ENCODE results near the gene PTH2R. TPM values are rescaled to one million over a fixed set of nuclear protein-coding genes. Genes with fewer than 3 reads are reported as not detected.
"Not testable (repeated sequence)": the region's sequence is repeated elsewhere in the genome, so short reads cannot be mapped to it uniquely, and the experiment has no call there.

PTH2R gene, protein sequence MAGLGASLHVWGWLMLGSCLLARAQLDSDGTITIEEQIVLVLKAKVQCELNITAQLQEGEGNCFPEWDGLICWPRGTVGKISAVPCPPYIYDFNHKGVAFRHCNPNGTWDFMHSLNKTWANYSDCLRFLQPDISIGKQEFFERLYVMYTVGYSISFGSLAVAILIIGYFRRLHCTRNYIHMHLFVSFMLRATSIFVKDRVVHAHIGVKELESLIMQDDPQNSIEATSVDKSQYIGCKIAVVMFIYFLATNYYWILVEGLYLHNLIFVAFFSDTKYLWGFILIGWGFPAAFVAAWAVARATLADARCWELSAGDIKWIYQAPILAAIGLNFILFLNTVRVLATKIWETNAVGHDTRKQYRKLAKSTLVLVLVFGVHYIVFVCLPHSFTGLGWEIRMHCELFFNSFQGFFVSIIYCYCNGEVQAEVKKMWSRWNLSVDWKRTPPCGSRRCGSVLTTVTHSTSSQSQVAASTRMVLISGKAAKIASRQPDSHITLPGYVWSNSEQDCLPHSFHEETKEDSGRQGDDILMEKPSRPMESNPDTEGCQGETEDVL
- total RNA-seq: not detected

DNA sequence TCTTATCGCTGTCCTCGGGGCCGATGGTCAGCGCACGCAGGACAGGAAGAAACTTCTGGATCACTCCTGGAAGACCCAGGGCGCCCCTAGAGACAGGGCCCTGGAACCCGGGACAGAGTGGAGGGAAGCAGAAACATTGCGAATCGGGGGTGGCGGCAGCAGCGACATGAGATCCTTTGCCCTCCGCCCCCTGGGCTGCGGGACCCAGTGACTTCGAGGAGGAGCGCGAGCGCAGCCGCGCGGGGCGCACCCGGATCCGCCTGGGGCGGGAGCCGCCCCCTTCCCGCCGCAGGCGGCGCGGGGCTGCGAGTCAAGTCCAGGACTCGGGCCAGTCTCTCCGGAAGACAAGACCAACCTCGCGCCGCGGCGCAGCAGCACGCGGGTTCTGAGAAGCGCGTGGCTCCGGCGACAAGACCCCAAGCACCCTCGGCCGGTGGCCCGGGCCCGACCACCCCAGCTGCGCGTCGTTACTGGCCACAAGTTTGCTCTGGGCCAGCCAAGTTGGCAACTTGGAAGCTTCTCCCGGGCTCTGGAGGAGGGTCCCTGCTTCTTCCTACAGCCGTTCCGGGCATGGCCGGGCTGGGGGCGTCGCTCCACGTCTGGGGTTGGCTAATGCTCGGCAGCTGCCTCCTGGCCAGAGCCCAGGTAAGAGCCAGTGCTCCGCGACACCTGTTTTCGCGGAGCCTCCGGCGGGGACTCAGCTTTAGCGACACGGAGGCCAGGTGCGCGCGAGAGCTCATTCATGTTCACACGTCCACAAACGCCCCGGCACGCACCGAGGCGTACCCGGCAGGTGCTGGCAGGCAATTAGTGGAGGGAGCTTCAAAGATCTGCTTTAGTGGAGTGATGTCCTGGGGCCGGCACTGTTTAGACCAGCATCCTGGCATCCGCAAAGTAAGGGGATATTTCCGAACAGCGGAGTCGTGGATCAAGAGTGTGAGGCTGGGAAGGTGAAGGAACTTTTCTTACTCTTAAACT lies at the start of gene PTH2R:
TSS of gene PTH2R (plus strand) at position 319 of the 978 bp plus-strand sequence. CDS start at position 571, 252 bp downstream.
- peak; percentile 17 for ATAC-seq

DNA sequence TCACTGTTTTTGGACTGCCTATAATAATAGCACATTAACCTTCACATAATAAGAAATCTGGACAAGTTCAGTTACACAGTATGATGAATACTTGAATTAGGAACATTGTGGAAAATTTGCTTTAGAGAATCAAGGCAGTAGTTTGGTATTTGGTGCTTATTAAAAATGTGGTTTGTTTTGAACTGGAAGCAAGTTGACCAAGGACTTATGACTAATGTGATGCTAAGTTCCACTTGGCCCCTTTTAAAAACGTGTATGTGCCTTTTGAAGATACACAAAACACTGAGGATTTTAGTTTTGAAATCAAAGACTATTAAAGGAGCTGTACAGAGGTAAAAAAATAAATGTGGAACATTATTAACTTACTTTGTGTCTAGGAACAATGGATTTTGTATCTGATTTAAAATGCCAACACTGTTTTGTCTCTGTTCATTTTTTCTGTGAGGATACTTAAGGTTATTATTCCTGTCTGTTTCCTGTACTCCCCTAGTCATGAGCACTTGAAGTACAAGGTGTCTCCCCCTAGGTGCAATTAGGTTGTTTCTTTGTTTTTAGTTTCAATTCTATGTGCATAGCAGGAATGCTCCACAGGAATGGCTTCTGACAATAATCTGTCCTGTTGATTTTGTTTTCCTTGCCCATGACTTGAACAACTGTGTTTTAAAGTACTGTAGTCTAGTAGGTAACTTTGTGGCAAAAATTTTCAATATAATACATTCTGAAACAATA lies 49.6 kb upstream of the PTH2R start:
- no peak for ATAC-seq

DNA sequence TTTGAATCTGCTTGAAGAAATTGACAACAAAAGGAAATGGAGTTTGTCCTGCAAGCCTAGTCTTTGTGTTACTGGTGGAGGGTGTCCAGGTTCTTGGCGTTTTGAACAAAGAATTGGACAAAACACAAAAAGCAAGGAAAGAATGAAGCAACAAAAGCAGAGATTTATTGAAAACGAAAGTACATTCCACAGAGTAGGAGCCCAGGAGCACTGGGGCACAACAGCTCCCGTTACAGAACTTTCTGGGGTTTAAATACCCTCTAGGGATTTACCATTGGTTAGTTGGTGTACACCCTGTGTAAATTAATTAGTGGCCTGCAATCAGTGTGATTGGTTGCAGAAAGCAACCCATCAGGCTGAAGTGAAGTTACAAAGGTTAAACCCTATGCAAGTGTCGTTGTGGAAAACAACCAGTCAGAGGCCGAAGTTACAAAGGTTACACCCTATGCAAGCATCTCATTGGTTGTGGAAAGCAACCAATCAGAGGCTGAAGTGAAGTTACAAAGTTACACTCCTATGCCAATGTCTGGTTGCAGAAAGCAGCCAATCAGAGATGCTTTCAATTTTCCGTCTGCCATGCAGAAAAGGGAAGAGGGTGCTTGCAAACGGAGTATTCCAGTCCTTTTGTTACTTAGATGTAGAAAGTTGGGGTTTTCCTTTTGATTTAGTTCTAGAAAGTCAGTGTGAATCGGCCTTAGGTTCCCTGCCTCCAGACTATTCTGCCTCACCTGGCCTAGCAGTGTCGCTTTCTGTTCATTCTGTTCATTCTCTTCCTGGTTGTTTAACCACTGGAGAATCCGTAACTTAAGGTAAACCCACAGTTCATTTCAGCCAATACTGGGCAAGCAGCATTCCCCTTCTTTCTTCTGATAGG lies 47.6 kb upstream of the PTH2R start:
- ATAC-seq: no peak

DNA sequence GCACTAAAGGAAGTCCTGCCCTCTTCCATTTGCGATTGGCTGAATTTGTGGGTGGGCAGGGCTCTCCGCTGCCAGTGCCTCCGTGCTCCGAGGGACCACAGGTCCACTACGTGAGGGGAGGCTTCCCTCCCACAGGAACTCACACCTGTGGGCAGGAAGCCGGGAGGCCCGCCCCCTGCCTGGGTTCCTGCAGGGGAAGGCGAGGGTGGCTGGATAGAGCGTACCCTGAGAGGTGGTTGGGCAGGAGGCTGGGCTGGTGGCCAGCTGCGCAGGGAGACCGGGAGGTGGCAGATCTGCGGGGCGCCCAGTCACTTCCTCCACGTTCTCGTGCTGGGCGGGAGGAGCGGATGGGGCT lies 47.0 kb upstream of the PTH2R start:
- ATAC-seq: peak; percentile 33

DNA sequence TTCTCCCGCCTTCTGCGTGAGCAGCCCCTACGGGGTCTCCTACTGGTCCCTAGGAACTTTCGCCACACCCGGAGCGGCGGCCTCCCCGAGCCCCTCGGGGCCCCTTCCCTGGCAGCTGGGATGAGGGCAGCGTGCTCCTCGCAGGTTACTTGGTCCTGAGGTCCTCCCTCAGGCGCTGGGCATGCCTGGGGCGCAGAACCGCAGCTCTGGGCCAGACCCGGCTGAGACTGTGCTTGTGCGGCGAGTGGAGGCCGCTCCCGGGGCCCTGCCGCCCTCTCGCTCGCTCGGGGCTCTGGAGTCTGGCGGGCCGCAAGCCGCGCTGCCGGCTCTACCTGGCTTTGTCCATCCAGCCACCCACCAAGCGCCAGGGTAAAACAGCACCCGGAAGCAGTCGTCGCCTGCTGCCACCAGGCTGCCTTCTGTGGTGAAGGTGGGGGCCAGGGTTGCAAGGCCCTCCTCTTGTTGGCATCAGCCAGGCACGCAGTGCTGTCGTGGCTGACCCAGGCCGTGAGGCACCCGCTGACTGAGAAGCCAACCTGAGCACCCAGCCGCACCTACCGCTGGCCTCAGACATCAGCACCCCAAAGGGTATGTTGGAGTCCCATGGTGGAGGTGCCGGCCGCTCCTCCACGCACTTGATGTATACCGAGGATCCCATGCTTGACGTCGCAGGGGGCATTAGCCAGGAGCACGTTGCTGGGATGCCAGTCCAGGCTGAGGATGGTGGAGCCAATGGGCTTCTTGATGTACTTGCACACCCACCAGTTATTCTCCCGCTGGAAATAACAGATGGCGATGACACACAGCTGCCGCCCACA lies 46.1 kb upstream of the PTH2R start:
- peak; percentile 26 for ATAC-seq

DNA sequence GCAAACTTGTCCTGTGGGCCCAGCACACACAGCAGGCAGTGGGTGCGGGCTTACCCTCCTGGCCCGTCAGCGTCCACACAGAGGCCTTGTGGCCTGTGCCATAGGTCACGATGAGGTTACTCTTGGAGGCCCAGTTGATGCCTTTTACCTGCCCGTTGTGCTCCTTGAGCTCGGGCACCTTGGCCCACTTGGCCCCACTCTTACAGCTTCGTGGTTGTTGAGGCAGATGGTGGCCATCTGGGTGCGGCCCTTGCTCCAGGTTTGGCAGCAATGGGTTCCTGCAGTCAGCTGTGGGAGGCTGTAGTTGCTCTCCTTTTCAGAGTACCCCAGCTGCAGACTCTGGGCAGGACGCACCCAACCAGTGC lies 45.5 kb upstream of the PTH2R start:
- ATAC-seq: no peak

DNA sequence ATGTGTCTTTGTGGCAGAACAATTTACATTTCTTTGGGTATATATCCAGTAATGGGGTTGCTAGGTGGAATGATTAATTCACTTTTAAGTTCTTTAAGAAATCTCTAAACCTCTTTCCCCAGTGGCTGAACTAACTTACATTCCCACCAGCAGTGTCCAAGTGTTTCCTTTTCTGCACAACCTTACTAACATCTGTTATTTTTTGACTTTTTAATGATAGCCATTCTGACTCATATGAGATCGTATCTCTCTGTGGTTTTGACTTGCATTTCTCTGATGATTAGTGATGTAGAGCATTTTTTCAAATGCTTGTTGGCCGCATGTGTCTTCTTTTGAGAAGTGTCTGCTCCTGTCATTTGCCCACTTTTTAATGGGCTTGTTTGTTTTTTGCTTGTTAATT lies 43.1 kb upstream of the PTH2R start:
- no peak for ATAC-seq

DNA sequence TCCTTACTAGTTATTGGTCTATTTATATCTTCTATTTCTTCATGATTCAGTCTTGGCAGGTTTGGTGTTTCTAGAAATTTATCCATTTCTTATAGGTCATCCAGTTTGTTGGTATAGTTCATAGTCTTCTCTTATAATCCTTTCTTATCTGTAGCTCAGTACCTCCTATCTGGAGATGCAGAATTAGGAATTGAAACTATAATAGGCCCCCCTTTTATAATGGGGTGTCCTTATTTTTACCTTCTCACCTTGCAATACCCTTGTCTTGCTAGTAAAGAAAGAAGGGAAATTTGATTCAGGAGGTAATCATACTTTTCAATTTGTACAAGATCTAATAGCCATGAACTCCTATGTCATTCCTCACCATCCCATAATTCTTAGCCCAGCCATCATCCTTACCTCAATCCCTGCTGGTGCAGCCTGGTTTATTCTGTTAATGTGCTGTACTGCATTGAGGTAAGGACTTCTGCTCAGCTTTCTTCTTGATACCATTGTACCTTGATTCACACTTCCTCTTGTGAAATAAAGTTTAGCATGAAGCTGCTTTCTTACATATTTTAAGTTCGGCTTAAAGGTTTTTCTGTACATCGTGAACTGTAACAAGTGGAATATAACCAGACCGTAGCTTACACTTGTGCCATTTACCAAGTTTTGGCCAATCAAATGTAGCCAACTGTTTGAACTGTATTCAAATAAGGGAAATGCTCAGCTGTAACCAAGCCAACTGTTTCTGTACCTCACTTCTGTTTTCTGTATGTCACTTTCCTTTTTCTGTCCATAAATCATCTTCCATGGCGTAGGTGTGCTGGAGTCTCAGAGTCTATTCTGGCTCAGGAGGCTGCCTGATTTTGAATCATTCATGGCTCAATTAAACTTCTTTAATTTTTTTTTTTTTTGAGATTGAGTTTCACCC lies 40.1 kb upstream of the PTH2R start:
- no peak for ATAC-seq

DNA sequence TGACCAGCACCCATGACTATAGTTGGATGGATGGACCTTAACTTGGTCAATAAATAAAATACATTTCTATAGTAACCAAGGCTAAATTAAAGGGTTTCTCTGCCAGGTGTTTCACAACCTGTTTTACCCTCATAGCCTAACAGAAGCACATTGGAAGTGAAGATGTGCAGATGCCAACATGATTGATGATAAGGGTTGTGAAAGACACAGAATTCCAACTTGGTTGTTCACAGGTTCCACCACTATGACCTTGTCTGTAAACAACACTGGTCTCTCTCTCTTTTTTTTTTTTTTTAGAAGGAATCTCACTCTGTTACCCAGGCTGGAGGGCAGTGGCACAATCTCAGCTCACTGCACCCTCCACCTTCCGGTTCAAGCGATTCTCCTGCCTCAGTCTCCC lies 37.5 kb upstream of the PTH2R start:
- no peak for ATAC-seq

DNA sequence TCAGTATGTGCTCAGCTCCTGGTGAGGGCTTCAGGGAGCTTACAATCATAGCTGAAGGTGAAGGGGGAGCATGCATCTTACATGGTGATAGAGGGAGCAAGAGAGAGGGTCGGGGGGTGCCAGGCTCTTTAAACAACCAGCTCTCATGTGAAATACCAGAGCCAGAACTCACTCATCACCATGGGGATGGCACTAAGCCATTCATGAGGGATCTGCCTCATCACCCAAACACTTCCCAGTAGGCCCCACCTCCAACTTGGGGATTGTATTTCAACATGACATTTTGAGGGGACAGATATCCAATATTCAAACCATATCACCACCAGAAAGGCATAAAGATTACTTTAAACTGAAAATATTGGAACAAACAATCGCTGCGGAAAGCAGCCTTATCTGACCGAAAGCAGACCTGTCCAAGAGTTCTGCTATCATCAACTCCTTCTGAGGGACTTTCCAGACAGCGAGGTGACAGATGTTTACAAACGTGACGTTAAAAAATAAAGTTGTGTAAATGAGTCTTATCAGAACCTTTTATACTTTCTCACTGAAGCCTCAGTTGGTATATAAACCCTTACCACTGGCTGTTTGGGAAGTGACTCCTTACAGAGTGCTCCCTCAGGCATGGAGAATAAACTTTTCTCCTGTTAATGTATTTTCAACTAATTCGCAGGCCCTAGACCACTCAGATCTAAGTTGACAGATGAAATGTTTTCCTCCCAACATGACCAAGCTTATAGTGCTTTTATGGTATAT lies 35.5 kb upstream of the PTH2R start:
- ATAC-seq: no peak

DNA sequence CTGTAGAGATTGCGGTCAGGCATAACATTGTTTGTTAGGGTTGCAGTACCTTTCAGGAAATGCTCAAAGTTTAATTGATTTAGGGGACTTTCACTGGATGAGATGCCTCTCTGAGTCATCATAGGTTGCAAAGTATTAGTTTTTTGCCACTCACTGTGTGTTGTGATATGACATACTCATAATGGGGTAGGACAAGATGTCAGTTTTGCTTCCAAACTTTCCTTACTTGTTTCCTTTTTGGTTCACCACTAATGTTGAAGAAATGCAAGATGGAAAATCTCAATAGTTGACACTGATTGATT lies 35.0 kb upstream of the PTH2R start:
- ATAC-seq: no peak

DNA sequence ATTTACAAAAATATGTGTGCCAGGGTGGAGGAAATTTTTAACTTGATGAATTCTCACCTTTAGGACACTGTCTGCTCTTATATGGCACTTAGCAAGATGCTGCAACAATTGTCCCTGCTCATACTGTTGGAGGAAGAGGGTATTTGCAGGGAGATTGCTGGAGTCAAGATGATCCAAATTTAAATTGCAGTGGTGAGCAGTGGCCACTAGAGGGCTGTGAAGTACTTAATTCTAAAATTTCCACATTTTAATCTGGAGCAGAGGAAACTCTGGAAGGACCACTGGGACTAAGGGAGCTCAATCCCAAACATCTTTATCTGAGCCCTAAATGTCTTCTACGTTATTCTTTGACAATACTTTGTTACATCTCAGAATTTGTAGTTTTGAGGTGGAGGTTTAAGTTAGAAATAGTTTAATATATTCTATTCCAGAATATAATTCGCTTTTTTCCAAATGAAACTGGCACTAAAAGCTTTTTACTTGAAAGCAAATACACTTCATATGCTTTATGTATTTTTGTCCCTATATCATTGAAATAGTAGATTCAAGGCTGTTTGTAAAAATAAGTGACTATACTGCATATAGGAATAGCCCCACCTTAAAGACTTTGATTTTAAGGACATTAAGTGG lies 33.0 kb upstream of the PTH2R start:
- no peak for ATAC-seq

DNA sequence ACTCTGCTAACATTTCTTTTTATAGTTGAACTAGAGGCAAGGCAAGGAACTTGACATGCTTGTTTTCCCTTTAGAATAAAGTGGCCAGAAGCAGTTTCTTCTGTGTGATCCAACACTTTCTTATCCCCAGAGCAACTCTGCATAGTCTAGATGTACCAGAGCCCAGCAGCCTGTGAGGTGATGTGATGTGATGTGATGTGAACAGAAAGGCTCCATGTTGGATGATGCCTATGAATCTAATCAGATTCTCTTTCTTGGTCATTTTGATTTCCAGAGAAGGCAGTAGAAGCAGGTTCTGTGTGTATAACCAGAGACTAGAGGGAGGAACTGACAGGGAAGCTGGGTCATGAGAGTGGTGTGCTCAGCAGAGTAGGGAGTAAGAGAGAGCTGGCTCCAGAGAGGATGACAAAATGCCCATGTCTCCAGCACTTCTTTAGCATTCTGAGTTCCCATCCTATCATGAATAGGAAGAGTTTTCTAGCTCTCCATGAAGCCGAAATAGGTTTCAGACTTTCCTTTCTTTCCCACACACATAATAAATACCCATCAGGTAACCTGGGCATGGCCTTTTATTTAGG lies 31.0 kb upstream of the PTH2R start:
- ATAC-seq: no peak

DNA sequence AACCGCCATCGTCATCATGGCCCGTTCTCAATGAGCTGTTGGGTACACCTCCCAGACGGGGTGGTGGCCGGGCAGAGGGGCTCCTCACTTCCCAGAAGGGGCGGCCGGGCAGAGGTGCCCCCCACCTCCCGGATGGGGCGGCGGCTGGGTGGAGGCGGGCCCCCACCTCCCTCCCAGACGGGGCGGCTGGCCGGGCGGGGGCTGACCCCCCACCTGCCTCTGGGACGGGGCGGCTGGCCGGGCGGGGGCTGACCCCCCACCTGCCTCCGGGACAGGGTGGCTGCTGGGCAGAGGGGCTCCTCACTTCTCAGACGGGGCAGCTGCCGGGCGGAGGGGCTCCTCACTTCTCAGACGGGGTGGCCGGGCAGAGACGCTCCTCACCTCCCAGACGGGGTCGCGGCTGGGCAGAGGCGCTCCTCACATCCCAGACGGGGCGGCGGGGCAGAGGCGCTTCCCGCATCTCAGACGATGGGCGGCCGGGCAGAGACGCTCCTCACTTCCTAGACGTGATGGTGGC lies 29.2 kb upstream of the PTH2R start:
- not testable (repeated sequence) for ATAC-seq

DNA sequence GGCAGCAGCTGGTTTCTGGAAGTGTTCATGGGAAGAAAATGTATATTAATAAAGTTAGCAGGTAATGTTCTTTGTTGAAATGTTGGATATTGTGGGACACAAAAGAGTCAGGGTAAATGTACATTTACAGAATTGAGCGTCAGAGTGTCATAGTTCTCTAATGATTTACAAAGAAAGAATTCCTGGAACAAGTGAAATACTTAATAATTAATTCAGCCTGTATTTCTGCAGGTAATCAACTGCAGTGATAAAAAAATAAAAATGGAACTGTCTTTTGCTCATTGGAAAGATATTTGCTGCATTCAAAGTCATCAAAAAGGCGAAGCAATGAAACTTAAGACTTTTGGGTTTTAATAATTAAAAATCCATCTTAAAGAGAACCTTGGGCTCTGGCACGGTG lies 27.4 kb upstream of the PTH2R start:
- no peak for ATAC-seq

DNA sequence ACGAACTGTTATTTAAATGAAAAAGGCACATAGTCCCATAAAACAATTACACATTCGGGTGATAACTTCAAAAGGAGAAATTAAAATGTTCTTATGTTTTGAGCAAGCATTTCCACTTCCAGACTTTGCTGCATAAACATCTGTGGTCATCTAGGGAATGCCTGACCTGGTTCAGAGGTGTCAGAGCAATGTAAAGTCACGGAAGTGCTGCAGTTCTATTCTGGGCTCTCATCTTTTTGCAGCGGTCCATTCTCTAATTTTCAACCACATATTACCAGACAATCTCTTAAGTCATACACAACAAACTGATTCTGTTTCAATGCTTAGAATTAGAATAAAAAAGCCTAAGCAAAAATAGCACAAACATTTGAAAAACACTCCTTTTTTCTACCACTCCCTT lies 22.0 kb upstream of the PTH2R start:
- ATAC-seq: no peak

DNA sequence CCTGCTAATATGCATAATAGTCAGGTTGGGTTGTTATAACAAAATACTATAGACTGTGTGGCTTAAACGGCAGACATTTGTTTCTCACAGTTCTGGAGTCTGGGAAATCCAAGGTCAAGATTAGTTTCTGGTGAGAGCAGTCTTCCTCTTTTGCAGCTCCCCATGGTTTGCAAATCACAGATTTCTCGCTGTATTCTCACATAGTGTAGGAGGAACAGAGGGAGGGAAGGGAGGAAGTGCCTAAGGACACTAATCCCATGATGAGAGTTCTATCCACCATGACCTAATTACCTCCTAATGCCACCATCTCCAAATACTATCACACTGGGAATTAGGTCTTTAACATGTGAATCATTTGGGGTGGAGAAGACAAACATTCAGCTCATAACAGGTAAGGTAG lies 20.1 kb upstream of the PTH2R start:
- ATAC-seq: no peak

DNA sequence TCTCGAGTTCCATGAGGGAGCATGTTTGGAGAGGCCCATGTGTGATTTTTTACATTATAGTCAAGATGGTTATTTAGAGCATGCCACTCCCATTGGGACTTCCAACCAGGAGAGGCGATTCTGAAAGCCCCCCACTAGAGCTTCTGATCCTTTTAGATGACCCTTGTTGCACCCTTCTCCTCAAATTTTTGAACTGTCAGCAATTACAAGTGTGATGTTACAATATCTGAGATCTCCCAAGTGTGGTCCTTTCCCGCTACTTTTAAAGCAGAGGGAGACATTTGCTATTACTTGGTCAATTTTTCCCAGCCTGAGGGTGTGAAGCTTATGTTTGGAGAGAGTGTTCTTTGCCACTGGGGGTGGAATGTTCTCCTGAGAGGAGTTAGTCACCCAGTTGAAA lies 16.7 kb upstream of the PTH2R start:
- ATAC-seq: no peak

Measured in esophagus mucosa (tissue), 1 donor.